Coronary artery (tissue), 2 donors: ENCODE measurements around the gene RBM17.

Experiments
- DNase-seq: peaks from one replicate; pipeline ENCODE4 v3.0.0-alpha.2; 2017; ENCODE audit warnings: low spot score
- H3K27ac ChIP-seq, 2 donors: fragments of 200-600 bp; sonication (generic); one replicate each; pipeline ENCODE4 v1.5.1; 2016 to 2019
- H3K4me3 ChIP-seq: fragments of 200-600 bp; sonication (generic); 2 replicates; pipeline ENCODE4 v1.5.1; 2016; ENCODE audit warnings: mild to moderate bottlenecking, moderate library complexity
- CTCF ChIP-seq: fragments of 200-600 bp; sonication (generic); IDR thresholded peaks from one replicate; pipeline ENCODE4 v1.5.1; 2019; ENCODE audit warnings: antibody characterized with exemption

Gene RBM17

GRCh38 chr10:6065835-6066234 lies 23.0 kb upstream of the RBM17 start:
- peak overlapping the region in 1 of 2 donors; percentile 62 for H3K27ac ChIP-seq
- no peak for DNase-seq
- TF ChIP-seq CTCF: no peak

GRCh38 chr10:6067457-6067856 lies 21.4 kb upstream of the RBM17 start:
- H3K27ac ChIP-seq: no peak overlapping the region
- no peak for TF ChIP-seq CTCF
- no peak for DNase-seq
- H3K4me3 ChIP-seq: no peak overlapping the region

More at GRCh38 chr10:6065835-6066234, 23.0 kb upstream of the RBM17 start:
- H3K4me3 ChIP-seq: no peak overlapping the region

GRCh38 chr10:6068006-6068405 lies 20.8 kb upstream of the RBM17 start:
- DNase-seq: no peak
- H3K4me3 ChIP-seq: no peak overlapping the region
- no peak for TF ChIP-seq CTCF
- no peak overlapping the region for H3K27ac ChIP-seq

- Histone ChIP-seq H3K4me3 (no peak overlapping the region), H3K27ac (no peak overlapping the region)
- DNase-seq: no peak
- no peak for TF ChIP-seq CTCF
Measured at GRCh38 chr10:6068422-6068821, 20.4 kb upstream of the RBM17 start.

- Histone ChIP-seq H3K4me3 (no peak overlapping the region), H3K27ac (no peak overlapping the region)
- no peak for DNase-seq
- TF ChIP-seq CTCF: no peak
Measured at GRCh38 chr10:6069081-6069931, 19.5 kb upstream of the RBM17 start.

GRCh38 chr10:6070660-6071059 lies 18.2 kb upstream of the RBM17 start:
- TF ChIP-seq CTCF: no peak
- DNase-seq: peak; percentile 38
- H3K4me3 ChIP-seq: no peak overlapping the region
- H3K27ac ChIP-seq: no peak overlapping the region
